Measurements from ENCODE around the gene TMEM39B. TPM values are rescaled to one million over a fixed set of nuclear protein-coding genes. Genes with fewer than 3 reads are reported as not detected.

TMEM39B gene
- total and polyA plus RNA-seq, 2 of the 4 experiments (the other 2 are of a cell fraction) = 6.5 to 28.7 TPM

DNA sequence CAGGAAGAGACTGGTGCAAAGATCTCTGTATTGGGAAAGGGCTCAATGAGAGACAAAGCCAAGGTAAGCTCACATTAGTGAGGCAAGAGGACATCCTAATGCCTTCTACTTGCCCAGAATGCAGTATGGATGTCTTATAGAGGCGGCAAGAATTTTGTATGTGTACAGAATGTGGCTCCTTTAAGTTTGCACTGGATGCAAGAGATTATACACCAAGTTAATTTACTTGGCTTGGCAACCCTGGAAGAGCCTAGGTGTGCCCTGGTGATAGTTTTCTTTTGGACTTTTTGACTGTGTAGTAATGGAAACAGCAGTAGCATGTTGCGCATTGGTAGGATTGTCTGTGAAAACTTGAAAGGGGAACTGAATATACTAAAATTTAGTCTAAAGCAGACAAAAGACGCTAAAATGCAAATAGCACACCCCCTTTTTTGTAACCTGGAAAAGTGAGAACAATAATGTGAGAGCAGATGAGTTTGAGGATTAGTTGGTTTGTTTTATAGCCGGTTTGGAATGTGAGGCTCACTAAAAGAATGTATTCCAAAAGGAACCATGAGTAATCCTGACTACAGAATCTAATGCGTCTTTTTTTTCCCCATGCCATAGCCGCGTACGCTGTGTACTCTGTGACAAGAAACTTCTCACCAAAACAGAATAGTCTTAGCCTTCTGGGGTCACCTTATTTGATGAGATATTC is 41.0 kb upstream of the TMEM39B start:
- H3K36me3 ChIP-seq (ENCODE audit: control insufficient read depth, insufficient read depth, low read length) = peaks cover 19% of the 10 kb centered on the region
- ChIA-PET CTCF (interaction anchor here (1.0 kb wide), 1 partner anchor 11 kb away, joined by 5 read pairs; no protein-coding TSS in a partner anchor), POLR2A (ENCODE audit: unreplicated experiment) (no interaction called here)
- peak overlapping the region; percentile 17; the same call in 1 of the 2 replicates for H3K9ac ChIP-seq (ENCODE audit: low read depth, low read length)
- ATAC-seq (ENCODE audit: low read depth) (peak; percentile 87), DNase-seq (peak; percentile 80)
- H3K4me2 ChIP-seq (ENCODE audit: low read depth, low read length) = peak overlapping the region; percentile 77; the same call in 1 of the 2 replicates
- H3K9me1 ChIP-seq (ENCODE audit: insufficient read depth, low read length) = peaks cover 23% of the 10 kb centered on the region
- H2AFZ ChIP-seq (replicated peaks; ENCODE audit: low read length, poor library complexity) = no peak overlapping the region
- no peak overlapping the region for H4K5ac ChIP-seq (ENCODE audit: low read depth, low read length)
- no peak overlapping the region for H3K27ac ChIP-seq (ENCODE audit: insufficient read depth, low read length)
- H3K9me3 ChIP-seq (ENCODE audit: control insufficient read depth, insufficient read depth, low read length) = no peaks in the 10 kb centered on the region
- H4K8ac ChIP-seq (ENCODE audit: low read depth in 2 of 2, low read length in 2 of 2) = no peak overlapping the region
- dilution Hi-C loops (cut with HindIII; ENCODE audit: low sequenced_read_pairs, unreplicated experiment) = no loop called here
- no CpG with 5 or more reads among the region's 8 CpGs for WGBS, 2 experiments (ENCODE audit: extremely low coverage in 2 of 2, insufficient read length in 1 of 2)
- TF ChIP-seq, protein P1, sequence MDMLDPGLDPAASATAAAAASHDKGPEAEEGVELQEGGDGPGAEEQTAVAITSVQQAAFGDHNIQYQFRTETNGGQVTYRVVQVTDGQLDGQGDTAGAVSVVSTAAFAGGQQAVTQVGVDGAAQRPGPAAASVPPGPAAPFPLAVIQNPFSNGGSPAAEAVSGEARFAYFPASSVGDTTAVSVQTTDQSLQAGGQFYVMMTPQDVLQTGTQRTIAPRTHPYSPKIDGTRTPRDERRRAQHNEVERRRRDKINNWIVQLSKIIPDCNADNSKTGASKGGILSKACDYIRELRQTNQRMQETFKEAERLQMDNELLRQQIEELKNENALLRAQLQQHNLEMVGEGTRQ (IDR thresholded peaks at IDR 0.05; ENCODE audit: low read depth, low read length) = no peak
- TF ChIP-seq MXI1 (IDR thresholded peaks at IDR 0.05; ENCODE audit: borderline replicate concordance, low read depth, low read length) = no peak
- no peak overlapping the region for H2BK15ac ChIP-seq (ENCODE audit: low read depth, low read length)
- H3K27me3 ChIP-seq (ENCODE audit: control insufficient read depth, insufficient read depth, low read length) = no peaks in the 10 kb centered on the region
- no peak overlapping the region for H3K4ac ChIP-seq (ENCODE audit: low read depth, low read length)
- no TSS peak for BruUV-seq (replicated peaks)
- peaks cover 93% of the 10 kb centered on the region for H4K20me1 ChIP-seq (ENCODE audit: insufficient read depth, low read length)
- no peak overlapping the region for H3K23ac ChIP-seq (ENCODE audit: low read depth, low read length)
- intact Hi-C loops (cut with micrococcal nuclease) = no loop called here
- in situ Hi-C loops (cut with MboI; ENCODE audit: low sequenced_read_pairs) = no loop called here
- no peak overlapping the region for H3K4me3 ChIP-seq (ENCODE audit: insufficient read depth, low read depth, low read length)
- no peak overlapping the region for H3K18ac ChIP-seq (ENCODE audit: low read depth, low read length)
- peaks cover 16 to 57% of the 10 kb centered on the region in 2 experiments for H3K79me1 ChIP-seq (ENCODE audit: low read depth in 1 of 2, low read length in 2 of 2)
- H2BK5ac ChIP-seq (ENCODE audit: low read depth, low read length, poor library complexity, severe bottlenecking) = peak overlapping the region; percentile 54
- H3K56ac ChIP-seq (ENCODE audit: extremely low read depth, insufficient read depth, low read length) = no peak overlapping the region
- no peak overlapping the region for H3K14ac ChIP-seq (replicated peaks; ENCODE audit: low read depth, low read length)
- H2BK120ac ChIP-seq (ENCODE audit: low read depth, low read length) = no peak overlapping the region
- H4K91ac ChIP-seq (ENCODE audit: insufficient read depth, low read depth, low read length) = no peak overlapping the region
- no peak overlapping the region for H2BK20ac ChIP-seq (ENCODE audit: low read depth, low read length)
- no peak overlapping the region for H2AK9ac ChIP-seq (replicated peaks; ENCODE audit: low read depth, low read length, poor library complexity)
- H3K4me1 ChIP-seq (ENCODE audit: control insufficient read depth, insufficient read depth, low read length) = peaks cover 9% of the 10 kb centered on the region; the same call in 1 of the 2 replicates
- no peak overlapping the region for H2AK5ac ChIP-seq (ENCODE audit: low read depth, low read length)

All from IMR-90 (cell line).